Thoracic aorta (tissue), 2 donors: ENCODE data around the gene SORL1. TPM values are rescaled to one million over a fixed set of nuclear protein-coding genes. Genes with fewer than 3 reads are reported as not detected.
"Not testable (repeated sequence)": the region's sequence is repeated elsewhere in the genome, so short reads cannot be mapped to it uniquely, and the experiment has no call there.

Source experiments
- ATAC-seq: fragments of 150-250 bp; one replicate; pipeline ENCODE4 v1.8.0; 2017; ENCODE audit warnings: low read depth; ENCODE audit not compliant: insufficient number of reproducible peaks, low FRiP score
- DNase-seq: peaks from one replicate; pipeline ENCODE4 v3.0.0-alpha.2; 2020; ENCODE audit warnings: low spot score
- H3K27ac ChIP-seq, 2 donors: fragments of 200-600 bp; sonication (generic); 1 replicate in 1 of 2; 2 replicates in 1 of 2; pipeline ENCODE4 v1.5.1; 2016; ENCODE audit warnings: mild to moderate bottlenecking in 2 of 2, moderate library complexity in 2 of 2
- H3K27me3 ChIP-seq: fragments of 200-600 bp; sonication (generic); replicated peaks from 2 replicates; pipeline ENCODE4 v1.6.0; 2016; ENCODE audit warnings: mild to moderate bottlenecking; ENCODE audit not compliant: insufficient read depth
- H3K36me3 ChIP-seq: fragments of 200-600 bp; sonication (generic); one replicate; pipeline ENCODE4 v1.5.1; 2016
- H3K4me1 ChIP-seq, 2 donors: fragments of 200-600 bp; sonication (generic); 1 replicate in 1 of 2; 2 replicates in 1 of 2; pipeline versions ENCODE4 v1.5.1 to v1.6.0; 2016; ENCODE audit warnings: low read depth in 2 of 2, mild to moderate bottlenecking in 1 of 2; ENCODE audit not compliant: control insufficient read depth in 1 of 2
- H3K4me3 ChIP-seq: fragments of 200-600 bp; sonication (generic); 2 replicates; pipeline ENCODE4 v1.5.1; 2016; ENCODE audit warnings: mild to moderate bottlenecking
- H3K9me3 ChIP-seq: fragments of 200-600 bp; sonication (generic); 2 replicates; pipeline ENCODE4 v1.5.1; 2016
- total RNA-seq, 2 donors: library from RNA; depleted of rRNA; stranded (reverse); fragments of >200 nt; gene quantifications; one replicate each; pipeline versions ENCODE4 v1.1.0 to v1.2.3, GENCODE V29; 2016
- TF ChIP-seq, protein P1 (sequence below): fragments of 200-600 bp; sonication (generic); IDR thresholded peaks from one replicate; pipeline ENCODE4 v1.5.1; 2019; ENCODE audit warnings: antibody characterized with exemption

The SORL1 gene
- total RNA-seq, 2 donors from 2014 or later, result 26.9 to 33.0 TPM

DNA sequence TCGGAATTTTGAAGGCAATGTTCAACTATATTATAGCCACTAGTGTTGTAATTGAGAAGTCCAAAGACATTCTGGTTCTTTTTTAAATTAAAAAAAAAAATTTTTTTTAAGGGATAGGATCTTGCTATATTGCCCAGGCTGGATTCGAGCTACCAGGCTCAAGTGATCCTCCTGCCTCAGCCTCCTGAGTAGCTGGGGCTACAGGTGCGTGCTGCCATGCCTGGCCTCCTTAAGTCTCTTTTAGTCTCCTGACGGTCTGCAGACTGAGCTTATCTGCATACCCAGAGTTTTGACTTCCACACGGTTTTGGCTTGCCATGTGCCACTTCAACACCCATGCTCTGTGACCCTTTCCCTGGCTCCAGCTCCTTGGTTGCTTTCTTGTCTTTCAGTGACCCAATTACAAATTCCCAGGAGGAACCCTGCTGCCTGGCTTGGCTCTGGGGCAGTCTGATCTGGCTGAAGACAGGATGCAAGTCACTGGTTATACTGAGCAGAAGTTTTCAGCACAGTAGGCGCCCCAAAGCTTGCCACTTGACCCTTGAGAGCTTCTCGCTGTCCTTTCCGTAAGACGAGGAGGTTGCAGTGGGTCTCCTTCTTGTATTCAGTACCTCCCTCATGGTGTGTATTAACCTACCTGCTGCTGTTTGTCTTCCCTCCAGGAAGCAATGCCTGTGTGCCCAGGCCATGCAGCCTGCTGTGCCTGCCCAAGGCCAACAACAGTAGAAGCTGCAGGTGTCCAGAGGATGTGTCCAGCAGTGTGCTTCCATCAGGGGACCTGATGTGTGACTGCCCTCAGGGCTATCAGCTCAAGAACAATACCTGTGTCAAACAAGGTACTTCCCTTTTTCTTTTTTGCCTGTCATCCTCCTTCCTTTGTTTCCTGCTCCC, 114.4 kb downstream of the SORL1 start:
- no peak for DNase-seq
- ATAC-seq, result no peak
- H3K27ac ChIP-seq, result no peak overlapping the region

DNA sequence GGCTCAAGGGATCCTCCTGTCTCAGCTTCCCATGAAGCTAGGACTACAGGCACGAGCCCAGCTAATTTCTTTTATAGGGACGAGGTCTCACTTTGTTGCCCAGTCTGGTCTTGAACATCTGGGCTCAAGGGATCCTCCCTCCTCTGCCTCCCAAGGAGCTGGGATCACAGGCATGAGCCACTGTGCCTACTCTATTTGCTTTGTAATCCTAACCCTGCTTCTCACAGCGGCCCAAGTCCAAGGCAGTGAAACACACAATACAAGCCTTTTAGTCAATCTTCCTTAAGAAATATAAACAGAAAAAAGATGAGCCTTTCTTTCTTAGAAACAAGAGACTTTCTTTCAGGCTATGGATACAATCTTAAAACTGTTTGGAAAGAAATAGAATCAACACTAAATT, 115.9 kb downstream of the SORL1 start:
- TF ChIP-seq, protein P1, sequence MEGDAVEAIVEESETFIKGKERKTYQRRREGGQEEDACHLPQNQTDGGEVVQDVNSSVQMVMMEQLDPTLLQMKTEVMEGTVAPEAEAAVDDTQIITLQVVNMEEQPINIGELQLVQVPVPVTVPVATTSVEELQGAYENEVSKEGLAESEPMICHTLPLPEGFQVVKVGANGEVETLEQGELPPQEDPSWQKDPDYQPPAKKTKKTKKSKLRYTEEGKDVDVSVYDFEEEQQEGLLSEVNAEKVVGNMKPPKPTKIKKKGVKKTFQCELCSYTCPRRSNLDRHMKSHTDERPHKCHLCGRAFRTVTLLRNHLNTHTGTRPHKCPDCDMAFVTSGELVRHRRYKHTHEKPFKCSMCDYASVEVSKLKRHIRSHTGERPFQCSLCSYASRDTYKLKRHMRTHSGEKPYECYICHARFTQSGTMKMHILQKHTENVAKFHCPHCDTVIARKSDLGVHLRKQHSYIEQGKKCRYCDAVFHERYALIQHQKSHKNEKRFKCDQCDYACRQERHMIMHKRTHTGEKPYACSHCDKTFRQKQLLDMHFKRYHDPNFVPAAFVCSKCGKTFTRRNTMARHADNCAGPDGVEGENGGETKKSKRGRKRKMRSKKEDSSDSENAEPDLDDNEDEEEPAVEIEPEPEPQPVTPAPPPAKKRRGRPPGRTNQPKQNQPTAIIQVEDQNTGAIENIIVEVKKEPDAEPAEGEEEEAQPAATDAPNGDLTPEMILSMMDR, result no peak
- ATAC-seq (no peak), DNase-seq (no peak)
- H3K27ac ChIP-seq, result no peak overlapping the region
- no peaks in the 10 kb centered on the region for H3K4me1 ChIP-seq
- no peak overlapping the region for H3K4me3 ChIP-seq
- H3K9me3 ChIP-seq, result no peaks in the 10 kb centered on the region
- H3K36me3 ChIP-seq, result peaks cover 8% of the 10 kb centered on the region
- no peaks in the 10 kb centered on the region for H3K27me3 ChIP-seq

More for the DNA sequence above, 114.4 kb downstream of the SORL1 start:
- H3K9me3 ChIP-seq, result no peaks in the 10 kb centered on the region
- peaks cover 8% of the 10 kb centered on the region for H3K36me3 ChIP-seq
- H3K4me3 ChIP-seq, result no peak overlapping the region
- TF ChIP-seq, protein P1, result no peak
- H3K27me3 ChIP-seq, result no peaks in the 10 kb centered on the region
- H3K4me1 ChIP-seq, result no peaks in the 10 kb centered on the region

DNA sequence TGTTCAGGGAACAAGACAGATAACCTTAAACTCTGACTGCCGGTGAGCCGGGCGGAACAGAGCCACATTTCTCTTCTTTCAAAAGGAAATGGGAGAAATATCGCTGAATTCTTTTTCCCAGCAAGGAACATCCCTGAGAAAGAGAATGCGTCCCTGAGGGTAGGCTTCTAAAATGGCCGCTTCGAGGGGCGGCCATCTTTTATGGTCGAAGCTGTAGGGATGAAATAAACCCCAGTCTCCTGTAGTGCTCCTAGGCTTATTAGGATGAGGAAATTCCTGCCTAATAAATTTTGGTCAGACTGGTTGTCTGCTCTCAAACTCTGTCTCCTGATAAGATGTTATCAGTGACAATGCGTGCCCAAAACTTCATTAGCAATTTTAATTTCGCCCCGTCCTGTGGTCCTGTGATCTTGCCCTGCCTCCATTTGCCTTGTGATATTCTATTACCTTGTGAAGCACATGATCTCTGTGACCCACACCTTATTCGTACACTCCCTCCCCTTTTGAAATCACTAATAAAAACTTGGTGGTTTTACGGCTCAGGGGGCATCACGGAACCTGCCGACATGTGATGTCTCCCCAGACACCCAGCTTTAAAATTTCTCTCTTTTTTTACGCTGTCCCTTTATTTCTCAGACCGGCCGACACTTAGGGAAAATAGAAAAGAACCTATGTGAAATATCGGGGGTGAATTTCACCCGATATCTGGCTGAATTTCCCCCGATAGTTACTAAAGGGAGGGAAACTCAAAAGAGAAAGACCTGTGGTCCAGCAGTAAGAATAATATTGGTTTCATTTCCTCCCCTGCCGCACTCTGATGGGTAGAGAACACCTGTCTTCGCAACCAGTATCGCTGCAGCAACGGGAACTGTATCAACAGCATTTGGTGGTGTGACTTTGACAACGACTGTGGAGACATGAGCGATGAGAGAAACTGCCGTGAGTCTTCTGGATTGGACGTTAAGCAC, 117.5 kb downstream of the SORL1 start:
- ATAC-seq, H3K9me3 ChIP-seq, H3K4me1 ChIP-seq, DNase-seq, H3K36me3 ChIP-seq, H3K27me3 ChIP-seq, H3K27ac ChIP-seq, H3K4me3 ChIP-seq: not testable (repeated sequence)

DNA sequence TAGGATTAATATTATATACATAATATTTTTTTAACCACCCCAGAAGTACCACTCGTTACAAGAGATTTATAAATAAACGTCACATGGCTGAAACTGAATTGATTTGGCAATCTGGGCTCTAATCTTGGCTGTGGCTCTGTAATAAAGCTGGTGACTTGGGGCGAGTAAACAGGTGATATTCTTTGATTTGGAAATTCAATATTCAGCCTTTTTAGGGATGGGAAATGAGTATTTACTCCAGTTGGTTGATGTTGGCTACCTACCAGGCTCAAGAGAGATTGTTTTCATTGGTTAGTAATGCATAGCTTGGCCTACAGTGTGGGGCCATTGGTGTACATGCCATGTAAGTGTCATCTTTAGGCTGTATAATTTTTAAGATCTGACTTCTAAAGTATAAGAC, 118.3 kb downstream of the SORL1 start:
- H3K9me3 ChIP-seq, result no peaks in the 10 kb centered on the region
- no peaks in the 10 kb centered on the region for H3K27me3 ChIP-seq
- ATAC-seq (no peak), DNase-seq (no peak)
- H3K4me1 ChIP-seq, result no peaks in the 10 kb centered on the region
- no peak overlapping the region for H3K27ac ChIP-seq
- TF ChIP-seq, protein P1, result no peak
- peaks cover 8% of the 10 kb centered on the region for H3K36me3 ChIP-seq
- H3K4me3 ChIP-seq, result no peak overlapping the region

DNA sequence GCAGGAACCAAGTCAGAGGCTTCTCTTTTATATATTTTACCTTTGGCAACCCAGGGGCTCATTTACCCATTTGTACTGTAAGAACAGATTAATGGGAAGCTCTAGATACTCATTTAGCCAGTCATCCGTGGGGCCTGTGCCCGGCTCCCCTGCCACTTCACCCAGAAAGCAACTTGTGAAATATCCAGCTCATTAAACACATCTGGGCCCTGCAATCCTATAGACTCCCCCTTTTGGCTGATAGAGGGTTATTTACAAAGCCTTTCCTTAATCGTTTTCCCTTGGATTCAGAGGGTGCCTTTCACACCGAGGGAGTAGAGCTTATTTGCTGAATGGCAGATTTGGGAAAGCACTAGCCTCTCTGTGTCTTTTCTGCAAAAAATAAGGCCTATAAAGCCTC, 119.4 kb downstream of the SORL1 start:
- H3K36me3 ChIP-seq, result peaks cover 6% of the 10 kb centered on the region
- no peak for ATAC-seq

More for the DNA sequence above, 119.4 kb downstream of the SORL1 start:
- TF ChIP-seq, protein P1, result no peak
- Histone ChIP-seq H3K27ac (no peak overlapping the region), H3K4me1 (no peaks in the 10 kb centered on the region), H3K4me3 (no peak overlapping the region), H3K27me3 (no peaks in the 10 kb centered on the region), H3K9me3 (no peaks in the 10 kb centered on the region)
- DNase-seq, result no peak
